GM12891 (cell line): ENCODE results near the gene B9D2.

Source experiments
- POLR2A ChIP-seq: IDR thresholded peaks from 2 replicates; pipeline ENCODE4 v1.6.1; 2011; ENCODE audit warnings: low read depth, low read length, control low read depth
- POLR2AphosphoS5 ChIP-seq: IDR thresholded peaks from 2 replicates; pipeline ENCODE4 v1.6.1; 2011; ENCODE audit warnings: low read depth, low read length, control low read depth
- TAF1 ChIP-seq: IDR thresholded peaks from 2 replicates; pipeline ENCODE4 v1.6.1; 2011; ENCODE audit warnings: low read depth, low read length, control low read depth

GRCh38 chr19:41328842-41329225 lies 35.1 kb downstream of the B9D2 start:
- TF ChIP-seq POLR2AphosphoS5 (no peak), POLR2A (no peak), TAF1 (no peak)
